Measurements from ENCODE around the gene CDC42BPA. TPM values are rescaled to one million over a fixed set of nuclear protein-coding genes. Genes with fewer than 3 reads are reported as not detected.

The CDC42BPA gene
- total RNA-seq, 2 donors from 2014 or later, result 30.0 to 34.3 TPM

DNA sequence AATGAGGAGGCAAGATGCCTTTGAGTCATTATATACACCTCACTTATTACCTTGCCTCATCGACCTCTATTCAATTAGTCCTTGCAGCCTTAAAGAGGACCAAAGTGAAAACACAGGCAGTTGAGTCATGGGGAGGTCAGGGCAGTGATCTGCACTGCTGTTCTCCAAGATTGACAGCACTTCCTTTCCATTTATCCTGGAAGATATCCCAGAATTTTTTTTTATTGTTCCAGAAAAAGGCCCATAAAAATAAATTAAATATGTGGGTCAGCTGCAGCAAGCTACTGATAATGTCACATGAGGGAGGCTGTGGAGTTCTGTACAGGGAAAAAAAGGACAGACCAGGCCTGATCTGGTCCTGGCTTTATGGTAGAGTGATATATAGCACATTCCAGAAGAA, 33.2 kb upstream of the CDC42BPA start:
- Mint-ChIP-seq H3K27ac (no peak overlapping the region), H3K4me3 (no peak overlapping the region), H3K36me3 (ENCODE audit: low read depth) (no peaks in the 10 kb centered on the region), H3K4me1 (peaks cover 2% of the 10 kb centered on the region), H3K9me3 (no peaks in the 10 kb centered on the region), H3K27me3 (ENCODE audit: insufficient read depth) (peaks cover 9% of the 10 kb centered on the region)
- WGBS, 2 experiments (ENCODE audit: insufficient coverage in 1 of 2, insufficient read length in 1 of 2), result 26% methylated on average over 1 of the region's 1 CpG; no CpG with 5 or more reads in 1 of the 2 experiments
- H3K36me3 ChIP-seq (ENCODE audit: control insufficient read depth, insufficient read depth, low read length), result no peaks in the 10 kb centered on the region
- H3K9me3 ChIP-seq (ENCODE audit: control insufficient read depth, low read length), result no peaks in the 10 kb centered on the region
- H3K4me1 ChIP-seq (ENCODE audit: control insufficient read depth, insufficient read depth, low read length), result no peaks in the 10 kb centered on the region
- H3K4me3 ChIP-seq (ENCODE audit: low read length), result no peak overlapping the region
- no peak for TF ChIP-seq CTCF (conservative IDR thresholded peaks at IDR 0.05)
- H3K27ac ChIP-seq (ENCODE audit: low read depth, low read length), result no peak overlapping the region
- H3K9ac ChIP-seq (ENCODE audit: extremely low read depth, low read length, poor library complexity, severe bottlenecking), result no peak overlapping the region
- no peaks in the 10 kb centered on the region for H3K27me3 ChIP-seq (ENCODE audit: control insufficient read depth, insufficient read depth, low read length, poor library complexity, severe bottlenecking)
- no peak for DNase-seq

DNA sequence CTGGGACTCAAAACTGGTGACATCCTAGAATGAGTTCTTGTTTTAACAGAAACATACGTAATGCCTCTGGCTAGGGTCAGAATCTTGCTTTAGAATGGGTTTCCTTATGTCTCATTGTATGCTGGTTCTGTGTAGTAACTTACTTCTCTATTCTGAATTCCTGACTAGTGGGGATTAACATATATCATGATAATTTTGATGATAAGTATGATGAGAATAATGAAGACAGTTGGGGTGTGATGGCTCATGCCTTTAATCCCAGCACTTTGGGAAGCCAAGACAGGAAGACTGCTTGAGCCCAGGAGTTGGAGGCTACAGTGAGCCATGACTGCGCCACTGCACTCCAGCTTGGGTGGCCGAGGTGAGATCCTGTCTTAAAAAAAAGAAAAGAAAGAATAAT, 31.7 kb upstream of the CDC42BPA start:
- H3K4me3 ChIP-seq (ENCODE audit: low read length), result no peak overlapping the region
- peaks cover 5% of the 10 kb centered on the region for H3K27me3 Mint-ChIP-seq (ENCODE audit: insufficient read depth)
- H3K27ac ChIP-seq (ENCODE audit: low read depth, low read length), result no peak overlapping the region
- no peak overlapping the region for H3K27ac Mint-ChIP-seq
- no peaks in the 10 kb centered on the region for H3K4me1 Mint-ChIP-seq
- DNase-seq, result no peak
- WGBS, 2 experiments (ENCODE audit: insufficient coverage in 1 of 2, insufficient read length in 1 of 2), result 91% methylated on average over 3 of the region's 3 CpGs; no CpG with 5 or more reads in 1 of the 2 experiments
- no peaks in the 10 kb centered on the region for H3K9me3 ChIP-seq (ENCODE audit: control insufficient read depth, low read length)
- no peak overlapping the region for H3K4me3 Mint-ChIP-seq
- H3K36me3 ChIP-seq (ENCODE audit: control insufficient read depth, insufficient read depth, low read length), result no peaks in the 10 kb centered on the region
- no peaks in the 10 kb centered on the region for H3K9me3 Mint-ChIP-seq
- no peak overlapping the region for H3K9ac ChIP-seq (ENCODE audit: extremely low read depth, low read length, poor library complexity, severe bottlenecking)
- no peaks in the 10 kb centered on the region for H3K4me1 ChIP-seq (ENCODE audit: control insufficient read depth, insufficient read depth, low read length)
- no peaks in the 10 kb centered on the region for H3K27me3 ChIP-seq (ENCODE audit: control insufficient read depth, insufficient read depth, low read length, poor library complexity, severe bottlenecking)
- H3K36me3 Mint-ChIP-seq (ENCODE audit: low read depth), result no peaks in the 10 kb centered on the region
- no peak for TF ChIP-seq CTCF (conservative IDR thresholded peaks at IDR 0.05)

GRCh38 chr1:227343727-227344551, 25.6 kb upstream of the CDC42BPA start:
- no peaks in the 10 kb centered on the region for H3K36me3 Mint-ChIP-seq (ENCODE audit: low read depth)
- 73% methylated on average over 3 of the region's 3 CpGs; no CpG with 5 or more reads in 1 of the 2 experiments for WGBS, 2 experiments (ENCODE audit: insufficient coverage in 1 of 2, insufficient read length in 1 of 2)
- Histone ChIP-seq H3K4me3 (ENCODE audit: low read length) (no peak overlapping the region), H3K9ac (ENCODE audit: extremely low read depth, low read length, poor library complexity, severe bottlenecking) (no peak overlapping the region), H3K36me3 (ENCODE audit: control insufficient read depth, insufficient read depth, low read length) (no peaks in the 10 kb centered on the region), H3K27ac (ENCODE audit: low read depth, low read length) (no peak overlapping the region), H3K27me3 (ENCODE audit: control insufficient read depth, insufficient read depth, low read length, poor library complexity, severe bottlenecking) (no peaks in the 10 kb centered on the region), H3K9me3 (ENCODE audit: control insufficient read depth, low read length) (no peaks in the 10 kb centered on the region), H3K4me1 (ENCODE audit: control insufficient read depth, insufficient read depth, low read length) (no peaks in the 10 kb centered on the region)
- H3K4me1 Mint-ChIP-seq, result no peaks in the 10 kb centered on the region
- H3K9me3 Mint-ChIP-seq, result no peaks in the 10 kb centered on the region
- no peak for TF ChIP-seq CTCF (conservative IDR thresholded peaks at IDR 0.05)
- no peak overlapping the region for H3K27ac Mint-ChIP-seq
- peaks cover 6% of the 10 kb centered on the region for H3K27me3 Mint-ChIP-seq (ENCODE audit: insufficient read depth)
- no peak for DNase-seq
- no peak overlapping the region for H3K4me3 Mint-ChIP-seq
